Stimulated activated naive B cell treated with anti-CD40 and anti-IgM and Interleukin-4, amounts not matched to agents 10 μg/mL and 1 μg/mL and 100 μg/mL, for 72 hours (primary cell): ENCODE results near the gene POLR2C.

ENCODE experiments used
- ATAC-seq, 2 donors: fragments of 150-1000 bp; cut with Tn5 transposase; replicated peaks; 2 replicates each; pipeline ENCODE4 v1.10.0; 2021; ENCODE audit warnings: moderate library complexity in 1 of 2
- DNase-seq: peaks from one replicate; pipeline ENCODE4 v3.0.0; 2021
- H3K27ac Mint-ChIP-seq: one replicate; pipeline ENCODE4 v1.8.0; 2022; ENCODE audit warnings: mild to moderate bottlenecking, mixed read lengths
- H3K27me3 Mint-ChIP-seq, 2 donors: one replicate each; pipeline ENCODE4 v1.8.0; 2022; ENCODE audit warnings: mixed read lengths in 2 of 2
- H3K36me3 Mint-ChIP-seq, 2 donors: one replicate each; pipeline ENCODE4 v1.8.0; 2022; ENCODE audit warnings: mixed read lengths in 2 of 2, mild to moderate bottlenecking in 1 of 2
- H3K4me1 Mint-ChIP-seq, 2 donors: one replicate each; pipeline ENCODE4 v1.8.0; 2022; ENCODE audit warnings: mixed read lengths in 2 of 2, mild to moderate bottlenecking in 1 of 2
- H3K4me3 Mint-ChIP-seq, 2 donors: one replicate each; pipeline ENCODE4 v1.8.0; 2022; ENCODE audit warnings: mild to moderate bottlenecking in 2 of 2, mixed read lengths in 2 of 2, moderate library complexity in 1 of 2
- H3K9me3 Mint-ChIP-seq, 2 donors: one replicate each; pipeline ENCODE4 v1.8.0; 2022; ENCODE audit warnings: mixed read lengths in 2 of 2, mild to moderate bottlenecking in 1 of 2

Gene POLR2C

DNA sequence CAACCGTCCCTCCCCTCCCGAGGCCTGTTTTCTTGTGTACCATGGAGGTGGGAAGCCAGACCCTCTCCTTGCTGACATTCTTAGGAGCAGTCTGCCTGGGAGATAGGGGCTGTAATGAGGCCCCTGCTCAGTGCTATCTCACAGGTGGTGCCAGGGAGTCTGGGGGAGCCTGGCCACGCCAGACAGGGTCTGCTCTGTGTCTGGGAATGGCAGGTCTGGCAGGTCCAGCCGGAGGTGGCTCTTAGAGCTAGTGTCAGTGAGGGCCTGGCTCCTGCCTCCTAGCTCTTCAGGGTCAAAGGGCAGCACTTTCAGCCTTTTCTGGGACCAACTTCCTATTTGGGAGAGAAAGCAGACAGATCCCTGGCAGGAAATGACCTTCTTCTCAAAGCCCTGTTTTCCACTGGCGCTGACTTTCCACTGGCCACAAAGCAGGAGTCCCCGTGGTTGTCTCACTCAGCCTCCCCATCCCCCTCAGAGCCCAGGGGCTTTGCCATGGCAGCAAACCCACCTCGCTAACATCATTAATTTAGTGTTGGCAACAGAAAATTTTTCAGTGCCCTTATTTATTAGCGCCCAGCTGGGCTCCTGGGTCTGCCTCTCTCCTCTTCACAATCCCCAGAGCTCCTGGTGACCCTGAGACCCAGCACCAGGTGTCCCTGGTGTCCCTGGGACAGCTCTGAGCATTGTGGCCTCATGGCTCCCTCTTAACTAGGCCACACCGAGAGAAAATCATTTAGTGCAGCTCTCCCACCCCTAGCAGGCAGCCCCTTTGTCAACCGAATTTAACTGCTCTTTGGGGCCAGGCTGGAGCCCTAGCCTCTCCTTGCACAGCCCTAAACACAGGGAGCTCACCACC, 47.8 kb downstream of the POLR2C start:
- Mint-ChIP-seq H3K4me3 (no peak overlapping the region), H3K27me3 (peaks cover 0 to 11% of the 10 kb centered on the region in 2 donors), H3K36me3 (peaks cover 6 to 20% of the 10 kb centered on the region in 2 donors), H3K27ac (no peak overlapping the region), H3K4me1 (no peaks in the 10 kb centered on the region), H3K9me3 (no peaks in the 10 kb centered on the region)
- no peak for DNase-seq
- no peak for ATAC-seq

DNA sequence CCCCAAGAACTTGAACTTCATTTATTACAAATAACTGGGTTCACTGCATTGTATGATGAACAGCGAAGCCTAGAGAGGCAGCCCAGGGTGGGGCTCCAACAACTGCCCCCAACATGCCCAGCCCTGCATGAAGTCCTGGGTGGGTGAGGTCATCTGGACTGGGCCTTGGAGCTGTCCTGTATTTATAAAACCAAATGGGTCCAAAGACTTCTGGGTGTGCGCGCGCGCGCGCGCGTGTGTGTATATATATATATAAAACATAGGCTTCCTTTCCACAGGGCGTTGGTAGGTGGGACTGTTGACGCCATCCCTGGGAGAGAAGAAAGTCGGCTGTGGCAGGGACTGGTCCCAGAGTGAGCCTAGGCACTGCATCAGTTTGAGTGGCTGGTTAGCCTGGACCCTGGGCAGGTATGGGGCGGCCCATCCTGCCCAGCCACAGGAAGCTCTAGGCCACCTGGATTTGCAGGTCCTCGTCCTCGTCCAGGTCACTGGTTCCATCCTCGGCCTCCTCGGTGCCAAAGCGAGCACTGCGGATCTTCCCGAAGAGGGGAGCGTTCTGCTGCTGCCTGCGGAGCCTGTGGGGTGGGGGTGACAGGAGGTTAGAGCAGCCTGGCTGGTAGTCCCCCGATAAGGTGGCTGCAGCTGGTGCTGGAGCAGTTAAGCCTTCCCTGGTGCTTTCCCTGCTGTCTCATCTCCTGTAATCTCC, 50.0 kb downstream of the POLR2C start:
- H3K9me3 Mint-ChIP-seq = no peaks in the 10 kb centered on the region
- H3K27me3 Mint-ChIP-seq = no peaks in the 10 kb centered on the region
- ATAC-seq = no peak
- no peak overlapping the region for H3K4me3 Mint-ChIP-seq
- H3K36me3 Mint-ChIP-seq = peaks cover 17 to 40% of the 10 kb centered on the region in 2 donors
- no peak overlapping the region for H3K27ac Mint-ChIP-seq
- H3K4me1 Mint-ChIP-seq = no peaks in the 10 kb centered on the region
- DNase-seq = no peak

DNA sequence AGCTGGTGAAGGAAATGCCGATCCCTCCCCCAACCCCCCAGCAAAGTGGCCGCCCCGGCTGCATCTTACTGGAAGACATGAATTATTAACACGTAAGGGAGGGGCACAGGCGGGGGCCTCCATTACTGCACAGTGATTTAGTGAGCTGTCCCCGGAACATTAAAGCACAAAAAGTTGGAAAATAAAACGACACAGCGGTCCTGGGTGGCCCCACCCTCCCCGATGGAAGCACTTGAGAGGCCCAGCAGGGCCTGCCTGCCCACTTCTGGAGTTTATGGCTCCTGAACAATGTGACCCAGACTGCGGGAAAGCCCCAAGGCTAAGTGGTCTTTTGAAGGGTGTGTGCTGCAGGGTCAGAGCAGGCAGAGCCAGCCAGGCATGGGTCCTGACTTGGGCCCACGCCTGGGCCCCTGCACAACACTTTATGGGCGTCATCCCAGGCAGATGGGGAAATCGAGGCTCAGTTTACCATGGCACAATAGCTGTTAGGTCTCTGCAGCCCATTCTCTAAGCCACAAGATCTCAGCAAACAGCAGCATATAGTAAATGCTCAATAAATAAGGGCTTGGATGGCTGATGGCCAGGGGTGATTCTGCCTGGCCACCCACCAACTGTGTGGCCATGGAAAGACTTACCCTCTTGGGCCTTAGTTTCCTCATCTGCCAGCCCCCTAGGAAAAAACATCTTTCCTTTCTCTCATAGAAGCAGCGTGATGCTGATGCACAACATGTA, 51.1 kb downstream of the POLR2C start:
- Mint-ChIP-seq H3K4me3 (no peak overlapping the region), H3K27me3 (no peaks in the 10 kb centered on the region), H3K4me1 (no peaks in the 10 kb centered on the region), H3K36me3 (peaks cover 17 to 41% of the 10 kb centered on the region in 2 donors), H3K9me3 (no peaks in the 10 kb centered on the region), H3K27ac (no peak overlapping the region)
- ATAC-seq (no peak), DNase-seq (no peak)

DNA sequence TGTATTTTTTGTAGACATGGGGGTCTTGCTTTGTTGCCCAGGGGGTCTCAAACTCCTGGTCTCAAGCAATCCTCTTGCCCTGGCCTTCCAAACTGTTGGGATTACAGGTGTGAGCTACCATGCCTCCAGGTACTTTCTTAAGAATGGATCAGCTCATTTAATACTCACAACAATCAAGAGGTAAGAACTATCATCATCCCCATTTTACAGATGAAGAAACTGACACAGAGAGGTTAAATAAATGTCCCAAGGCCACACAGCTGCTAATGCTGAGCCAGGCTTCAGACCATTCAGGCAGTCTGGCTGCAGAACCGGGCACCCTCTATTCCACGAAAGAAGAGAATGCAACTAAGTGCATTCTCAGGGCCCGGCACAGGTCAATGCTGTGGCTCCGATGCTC, 51.9 kb downstream of the POLR2C start:
- H3K36me3 Mint-ChIP-seq = peaks cover 23 to 49% of the 10 kb centered on the region in 2 donors

DNA sequence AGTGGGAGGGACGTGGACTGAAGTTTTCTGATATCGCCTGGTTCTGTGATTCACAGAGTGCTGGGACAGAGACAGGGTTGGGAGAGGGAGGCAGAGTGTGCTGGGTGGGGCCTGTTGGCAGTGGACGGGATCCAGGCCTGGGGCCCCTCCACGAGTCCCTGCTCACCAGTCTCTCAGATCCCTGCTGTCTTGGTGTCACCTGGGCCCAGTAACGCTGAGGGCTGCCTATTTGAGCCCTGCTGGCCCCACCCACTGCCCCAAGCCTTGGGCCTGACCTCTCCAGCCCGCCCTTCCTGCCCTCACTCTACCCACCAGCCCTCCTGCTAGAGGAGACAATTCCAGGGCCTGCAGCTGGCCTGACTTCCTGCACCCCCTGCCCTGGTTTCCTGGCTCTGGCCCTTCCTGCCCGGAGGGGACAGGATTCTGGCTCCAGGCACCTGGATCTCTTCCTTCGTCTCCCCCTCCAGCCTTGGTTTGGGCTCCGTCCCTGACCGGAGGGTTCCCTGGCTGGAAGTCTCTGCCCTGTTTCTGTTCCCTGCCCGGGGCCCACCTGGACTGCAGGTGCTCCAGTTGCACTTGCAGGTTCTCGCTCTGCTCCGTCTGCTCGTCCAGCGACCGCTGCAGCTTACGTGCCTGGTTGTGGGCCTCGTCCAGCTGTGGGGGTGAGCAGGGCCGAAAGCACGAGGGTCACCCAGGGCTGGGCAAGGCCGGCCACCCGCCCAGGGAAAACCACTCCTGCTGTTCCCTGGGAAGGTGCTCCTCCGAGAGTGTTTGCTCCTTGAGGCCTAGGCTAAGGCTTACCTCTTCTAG, 52.5 kb downstream of the POLR2C start:
- Mint-ChIP-seq H3K4me1 (peaks cover under 1 to 7% of the 10 kb centered on the region in 2 donors), H3K36me3 (peaks cover 24 to 49% of the 10 kb centered on the region in 2 donors), H3K27ac (no peak overlapping the region), H3K27me3 (no peaks in the 10 kb centered on the region), H3K4me3 (no peak overlapping the region), H3K9me3 (no peaks in the 10 kb centered on the region)
- no peak for ATAC-seq
- no peak for DNase-seq

More for the DNA sequence above, 51.9 kb downstream of the POLR2C start:
- no peak overlapping the region for H3K4me3 Mint-ChIP-seq
- no peaks in the 10 kb centered on the region for H3K27me3 Mint-ChIP-seq
- no peaks in the 10 kb centered on the region for H3K9me3 Mint-ChIP-seq
- peaks cover 0 to 4% of the 10 kb centered on the region in 2 donors for H3K4me1 Mint-ChIP-seq
- DNase-seq (no peak), ATAC-seq (no peak)
- no peak overlapping the region for H3K27ac Mint-ChIP-seq

DNA sequence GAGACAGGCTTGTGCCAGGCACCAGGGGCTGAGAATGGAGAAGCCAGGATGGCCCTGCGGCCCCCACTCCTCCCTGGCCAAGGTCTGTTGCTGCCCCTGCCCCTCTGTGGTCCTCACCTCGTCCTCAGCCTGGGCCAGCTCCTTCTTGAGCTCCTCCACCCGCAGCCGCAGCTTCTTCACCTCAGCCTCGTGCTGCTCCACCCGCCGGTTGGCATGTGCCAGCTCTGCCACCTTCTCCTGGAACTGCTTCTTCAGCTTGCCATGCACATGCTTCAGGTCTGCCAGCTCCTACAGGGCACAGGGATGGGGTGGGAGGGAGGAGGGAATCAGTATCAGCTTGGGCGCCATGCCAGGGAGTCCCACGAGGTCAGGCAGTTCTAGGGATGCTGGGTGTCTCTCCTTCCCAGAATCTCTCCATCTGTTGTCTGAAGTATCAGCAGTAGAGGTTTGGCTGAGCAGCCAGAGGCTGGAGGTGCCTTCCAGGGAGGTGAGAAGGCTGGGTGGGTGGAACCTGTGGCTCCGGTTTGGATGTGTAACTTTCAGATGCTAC, 53.8 kb downstream of the POLR2C start:
- H3K4me3 Mint-ChIP-seq = no peak overlapping the region
- H3K36me3 Mint-ChIP-seq = peaks cover 27 to 53% of the 10 kb centered on the region in 2 donors
- H3K4me1 Mint-ChIP-seq = peaks cover 7 to 17% of the 10 kb centered on the region in 2 donors
- no peak for DNase-seq
- H3K9me3 Mint-ChIP-seq = no peaks in the 10 kb centered on the region
- ATAC-seq = no peak
- no peaks in the 10 kb centered on the region for H3K27me3 Mint-ChIP-seq
- no peak overlapping the region for H3K27ac Mint-ChIP-seq

DNA sequence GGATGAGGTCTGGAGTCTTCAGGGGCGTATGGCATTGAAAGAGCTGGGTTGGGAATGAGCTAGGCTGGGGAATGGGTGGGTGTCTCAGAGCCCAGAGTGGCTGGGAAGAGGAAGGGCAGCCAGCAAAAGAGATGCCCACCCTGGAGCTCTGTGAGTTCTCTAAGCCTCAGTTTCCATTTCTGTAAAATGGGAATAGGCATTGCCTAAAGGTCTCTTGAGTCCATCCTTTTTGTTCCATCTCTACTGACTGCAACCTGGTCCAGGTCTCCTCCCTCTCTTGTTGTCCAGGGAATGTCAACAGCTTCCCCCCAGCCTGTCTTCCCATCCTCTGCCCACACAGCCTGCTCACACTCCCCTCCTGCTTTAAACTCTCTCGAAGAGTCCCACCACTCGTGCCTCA, 54.3 kb downstream of the POLR2C start:
- H3K36me3 Mint-ChIP-seq = peaks cover 27 to 53% of the 10 kb centered on the region in 2 donors
- H3K4me3 Mint-ChIP-seq = no peak overlapping the region
- no peaks in the 10 kb centered on the region for H3K9me3 Mint-ChIP-seq
- ATAC-seq (no peak), DNase-seq (no peak)
- H3K27me3 Mint-ChIP-seq = no peaks in the 10 kb centered on the region
- H3K4me1 Mint-ChIP-seq = peaks cover 8 to 19% of the 10 kb centered on the region in 2 donors
- no peak overlapping the region for H3K27ac Mint-ChIP-seq

DNA sequence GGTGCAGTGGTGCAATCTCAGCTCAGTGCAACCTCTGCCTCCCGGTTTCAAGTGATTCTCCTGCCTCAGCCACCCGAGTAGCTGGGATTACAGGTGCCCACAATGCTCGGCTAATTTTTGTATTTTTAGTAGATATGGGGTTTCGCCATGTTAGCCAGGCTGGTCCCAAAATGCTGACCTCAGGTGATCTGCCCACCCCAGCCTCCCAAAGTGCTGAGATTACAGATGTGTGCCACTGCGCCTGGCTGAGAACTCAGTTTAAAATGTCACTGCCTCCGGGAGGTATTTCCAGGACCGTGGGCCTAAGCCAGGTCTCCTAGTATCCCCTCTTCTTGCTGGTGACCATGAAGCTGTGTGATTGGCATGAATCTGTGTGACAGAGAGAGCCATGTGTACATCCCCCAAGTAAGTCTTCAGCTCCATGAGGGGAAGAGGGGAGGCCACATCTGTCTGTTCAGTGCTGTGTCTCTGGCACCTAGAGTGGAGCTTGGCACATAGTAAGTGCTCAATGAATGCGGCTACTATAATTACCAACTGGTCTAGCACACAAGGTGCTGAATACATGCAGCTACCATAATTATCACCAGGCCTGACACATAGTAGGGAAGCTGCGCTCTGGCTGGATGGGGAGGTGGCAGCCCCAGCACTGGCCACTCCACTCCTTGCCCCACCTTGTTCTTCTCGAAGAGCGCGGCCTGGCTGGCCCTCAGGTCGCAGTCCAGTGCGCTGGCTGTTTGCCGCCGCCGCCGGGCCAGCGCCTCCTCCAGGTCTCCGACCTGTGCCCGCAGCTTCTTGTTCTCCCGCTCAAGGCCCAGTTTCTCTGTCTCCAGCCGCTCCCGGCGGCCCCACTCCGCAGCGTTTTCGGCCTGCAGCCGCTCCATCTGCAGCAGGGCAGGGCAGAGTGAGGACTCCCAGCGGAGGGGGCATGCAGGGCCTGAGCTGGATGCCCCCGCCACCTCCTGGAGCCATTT, 55.2 kb downstream of the POLR2C start:
- Mint-ChIP-seq H3K27me3 (no peaks in the 10 kb centered on the region), H3K4me3 (no peak overlapping the region), H3K36me3 (peaks cover 24 to 48% of the 10 kb centered on the region in 2 donors), H3K27ac (no peak overlapping the region), H3K4me1 (peaks cover 15 to 28% of the 10 kb centered on the region in 2 donors), H3K9me3 (no peaks in the 10 kb centered on the region)
- DNase-seq = no peak
- ATAC-seq = no peak

DNA sequence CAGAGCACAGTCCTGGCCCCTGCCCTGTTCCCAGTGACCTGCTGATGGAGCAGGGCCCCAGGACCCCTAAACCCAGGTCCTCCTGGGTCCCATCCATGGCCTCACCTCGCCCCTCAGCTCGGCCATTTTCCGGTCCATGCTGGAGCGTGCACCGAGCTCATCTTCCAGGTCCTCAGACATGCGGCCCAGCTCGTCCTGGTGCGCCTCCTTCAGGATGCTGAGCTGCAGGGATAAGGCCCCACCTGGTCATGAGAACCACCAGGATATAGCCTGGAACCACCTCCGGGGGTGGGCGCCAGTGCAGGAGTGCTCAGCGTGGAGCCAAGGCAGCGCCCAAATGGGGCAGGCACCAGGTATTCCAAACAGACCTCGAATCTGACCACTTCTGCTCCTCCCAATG, 56.0 kb downstream of the POLR2C start:
- Mint-ChIP-seq H3K4me3 (no peak overlapping the region), H3K4me1 (peaks cover 22 to 36% of the 10 kb centered on the region in 2 donors), H3K36me3 (peaks cover 24 to 40% of the 10 kb centered on the region in 2 donors), H3K27ac (no peak overlapping the region), H3K9me3 (no peaks in the 10 kb centered on the region), H3K27me3 (no peaks in the 10 kb centered on the region)
- DNase-seq = no peak
- ATAC-seq = no peak

DNA sequence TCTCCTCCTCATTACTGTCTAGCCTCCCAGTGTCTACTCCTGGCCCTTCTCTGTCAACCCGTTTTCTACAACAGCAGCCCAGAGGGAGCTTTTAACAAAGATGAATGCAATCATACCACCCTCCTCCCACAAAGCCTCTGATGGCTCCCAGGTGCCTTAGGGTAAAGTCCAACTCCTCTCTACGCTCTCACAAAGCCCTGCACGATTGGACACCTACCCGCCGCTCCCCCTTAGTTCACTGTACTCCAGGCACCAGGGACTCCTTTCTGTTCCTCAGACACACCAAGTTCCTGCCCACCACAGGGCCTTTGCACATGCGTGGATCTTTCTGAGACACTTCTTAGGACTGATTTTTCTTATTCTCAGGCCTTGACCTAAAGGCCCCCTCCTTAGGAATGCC, 56.4 kb downstream of the POLR2C start:
- ATAC-seq = no peak
- no peak for DNase-seq
- Mint-ChIP-seq H3K27ac (no peak overlapping the region), H3K4me1 (peaks cover 22 to 40% of the 10 kb centered on the region in 2 donors), H3K4me3 (no peak overlapping the region), H3K27me3 (no peaks in the 10 kb centered on the region), H3K9me3 (no peaks in the 10 kb centered on the region), H3K36me3 (peaks cover 24 to 38% of the 10 kb centered on the region in 2 donors)

DNA sequence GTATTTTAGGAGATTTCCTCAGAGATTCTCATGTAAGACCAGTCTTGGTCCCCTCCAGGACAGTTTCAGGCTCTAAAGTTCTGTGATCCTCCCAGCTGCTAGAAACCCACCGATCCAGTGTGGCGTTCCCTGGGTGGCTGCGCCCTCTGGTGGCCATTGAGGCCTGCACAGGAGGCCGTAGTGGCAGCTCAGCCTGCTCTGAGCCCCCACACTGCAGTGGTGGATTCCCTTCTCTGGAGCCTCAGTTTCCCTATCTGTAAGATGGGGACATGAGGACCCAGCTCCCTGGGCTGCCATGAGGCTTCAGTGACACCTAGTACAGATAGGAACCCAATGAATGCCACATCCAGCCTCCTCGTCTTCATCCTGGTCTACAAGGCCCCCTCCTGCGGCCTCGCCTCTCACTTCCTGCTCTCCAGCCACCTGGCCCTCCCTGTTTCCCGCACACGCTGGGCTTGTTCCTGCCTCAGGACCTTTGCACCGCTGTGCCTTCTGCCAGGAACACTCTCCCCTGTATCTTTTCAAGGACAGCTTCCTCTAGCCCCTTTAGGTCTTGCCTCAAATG, 57.4 kb downstream of the POLR2C start:
- ATAC-seq = peak; percentile 93 to 96
- Mint-ChIP-seq H3K27me3 (no peaks in the 10 kb centered on the region), H3K4me1 (peaks cover 25 to 47% of the 10 kb centered on the region in 2 donors), H3K27ac (no peak overlapping the region), H3K36me3 (peaks cover 24 to 36% of the 10 kb centered on the region in 2 donors), H3K4me3 (no peak overlapping the region), H3K9me3 (no peaks in the 10 kb centered on the region)
- peak; percentile 68 for DNase-seq
